ENCODE results near the gene AGTPBP1.

GRCh38 chr9:85543196-85543595 lies 198.6 kb downstream of the AGTPBP1 start:
- TF ChIP-seq CDX4 (CRISPR knock-in tag; IDR thresholded peaks at IDR 0.05; ENCODE audit: borderline replicate concordance) (no peak), CTCF (IDR thresholded peaks at IDR 0.05) (no peak)
